DMS 273 (cell line): Measurements from ENCODE around the gene ZFAND5.

Source experiments
- DNase-seq: peaks from one replicate; lab custom pipeline; 2025; ENCODE audit not compliant: unreplicated experiment; lab: John Stamatoyannopoulos, UW

Gene ZFAND5

DNA sequence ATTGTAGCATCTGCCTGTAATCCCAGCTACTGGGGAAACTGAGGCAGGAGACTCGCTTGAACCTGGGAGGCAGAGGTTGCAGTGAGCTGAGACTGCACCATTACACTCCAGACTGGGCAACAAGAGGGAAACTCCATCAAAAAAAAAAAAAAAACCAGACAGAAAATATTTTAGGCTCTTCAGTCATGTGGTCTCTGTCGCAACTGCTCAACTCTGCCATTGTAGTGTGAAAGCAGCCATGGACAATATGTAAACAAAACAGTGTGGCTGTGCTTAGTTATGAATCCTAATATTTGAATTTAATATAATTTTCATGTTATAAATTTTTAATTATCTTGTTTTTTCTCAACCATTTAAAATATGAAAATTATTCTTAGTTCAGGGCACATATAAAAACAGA lies 38.4 kb downstream of the ZFAND5 start:
- no peak for DNase-seq

DNA sequence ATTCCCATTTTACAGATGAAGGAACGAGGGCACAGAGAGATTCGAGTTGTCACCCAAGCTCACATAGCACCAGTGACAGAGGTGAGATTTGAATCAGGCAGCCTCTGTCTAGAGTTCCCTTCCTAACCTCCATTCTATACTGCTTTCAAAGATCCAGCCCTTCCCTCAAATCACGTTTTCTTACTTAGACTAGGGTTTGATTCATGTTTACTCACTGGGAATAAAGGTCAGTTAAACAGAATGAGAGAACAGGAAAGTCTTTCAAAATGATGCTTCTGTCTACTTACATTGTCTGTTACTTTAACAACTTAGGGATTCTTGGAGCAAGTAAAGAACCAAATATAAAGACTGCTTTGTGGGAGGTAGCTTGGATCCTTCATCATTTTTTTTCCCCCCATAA lies 40.0 kb downstream of the ZFAND5 start:
- DNase-seq = no peak

- no peak for DNase-seq
Measured at GRCh38 chr9:72322678-72323077, 42.3 kb downstream of the ZFAND5 start.

DNA sequence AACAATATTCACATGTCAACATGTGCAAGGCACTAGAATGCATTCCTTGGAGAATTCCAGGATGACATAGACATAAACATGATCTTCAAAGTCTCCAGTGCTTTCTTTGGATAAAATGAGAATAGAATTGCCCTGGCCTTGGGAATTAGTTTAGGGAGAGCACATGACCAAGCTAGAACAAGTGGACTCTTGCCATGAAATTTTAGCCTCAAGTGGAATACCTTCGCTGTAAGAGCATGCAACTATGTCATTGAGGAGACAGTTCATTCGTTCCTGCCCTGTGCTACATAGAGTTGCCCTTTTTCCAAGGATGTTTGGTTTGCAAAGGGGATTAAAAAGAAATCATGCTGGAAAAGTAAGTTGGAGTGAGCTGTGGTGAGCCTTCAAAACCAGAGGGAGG lies 42.7 kb downstream of the ZFAND5 start:
- no peak for DNase-seq

DNA sequence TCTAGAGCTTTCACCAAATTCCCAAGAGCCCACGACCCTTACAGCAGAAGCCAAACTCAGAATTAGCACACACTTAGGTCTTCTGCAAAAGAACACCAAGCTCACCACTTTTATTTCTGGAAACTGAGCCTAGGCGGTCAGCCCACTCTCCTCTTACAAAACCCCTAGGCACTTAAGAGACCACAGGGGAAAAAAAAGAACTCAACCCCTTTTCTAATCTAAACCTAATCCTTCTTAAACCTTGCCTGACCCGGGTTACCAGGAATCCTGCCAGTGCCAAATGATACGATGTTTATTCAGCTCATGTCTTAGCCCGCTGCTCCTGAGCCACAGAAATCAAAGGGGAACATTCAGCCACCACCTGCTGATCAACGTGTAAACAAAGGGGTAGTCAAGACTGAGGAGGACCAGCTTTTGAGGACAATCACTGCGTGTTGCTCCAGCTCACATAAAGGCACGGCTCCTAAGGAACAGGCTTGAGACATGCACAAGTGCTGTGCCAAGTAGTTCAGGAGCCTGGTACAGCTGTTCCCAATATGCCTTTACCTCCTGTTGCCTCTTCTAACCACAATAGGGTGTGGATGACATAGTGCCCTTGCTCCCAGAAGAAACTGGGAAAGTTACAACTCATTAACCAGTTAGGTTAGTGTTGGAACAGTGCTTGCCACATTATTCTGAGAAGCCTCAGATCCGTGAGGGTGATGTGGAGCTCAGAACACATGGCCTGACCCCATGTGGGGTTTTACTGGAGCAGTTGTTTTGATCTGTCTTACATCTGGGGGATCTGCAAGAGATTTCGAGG lies 49.3 kb downstream of the ZFAND5 start:
- DNase-seq = peak; percentile 96

GRCh38 chr9:72315089-72315509 lies 49.9 kb downstream of the ZFAND5 start:
- DNase-seq = peak; percentile 92

GRCh38 chr9:72313507-72313906 lies 51.5 kb downstream of the ZFAND5 start:
- no peak for DNase-seq

GRCh38 chr9:72312386-72312987 lies 52.5 kb downstream of the ZFAND5 start:
- DNase-seq = peak; percentile 27

DNA sequence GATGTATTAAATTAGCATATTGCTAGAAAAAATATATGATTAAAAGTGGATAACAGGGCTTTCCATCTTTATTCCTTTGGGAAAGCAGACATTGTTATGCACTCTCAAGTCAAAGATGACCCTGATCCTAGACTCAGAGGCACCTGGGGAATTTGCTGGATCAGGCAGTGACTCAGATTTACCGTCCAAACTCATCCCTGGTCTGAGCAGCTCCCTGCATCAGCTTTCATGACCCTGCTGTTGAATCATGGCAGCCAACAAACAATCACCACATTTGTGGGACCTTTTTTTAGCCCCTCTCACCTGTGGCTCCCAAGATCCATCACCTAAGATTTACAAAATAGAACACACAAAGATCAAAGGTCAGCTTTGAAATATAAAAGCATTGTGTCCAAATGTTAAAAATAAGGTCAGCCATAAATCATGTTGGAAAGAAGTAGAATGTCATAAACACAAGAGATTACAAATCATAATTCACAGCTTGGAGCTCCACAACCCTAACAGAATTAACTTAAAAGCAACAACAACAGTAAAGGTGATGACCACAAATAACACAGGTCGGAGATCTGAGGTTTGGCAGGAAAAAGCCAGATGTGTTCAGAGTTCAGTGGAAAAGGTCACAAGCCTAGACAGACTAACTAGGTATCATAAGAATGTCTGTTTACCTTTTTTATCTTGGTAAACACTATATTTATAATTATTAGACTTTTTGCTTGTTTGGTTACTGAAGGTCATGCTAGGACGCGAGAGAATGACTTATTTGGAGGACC lies 55.5 kb downstream of the ZFAND5 start:
- no peak for DNase-seq

DNA sequence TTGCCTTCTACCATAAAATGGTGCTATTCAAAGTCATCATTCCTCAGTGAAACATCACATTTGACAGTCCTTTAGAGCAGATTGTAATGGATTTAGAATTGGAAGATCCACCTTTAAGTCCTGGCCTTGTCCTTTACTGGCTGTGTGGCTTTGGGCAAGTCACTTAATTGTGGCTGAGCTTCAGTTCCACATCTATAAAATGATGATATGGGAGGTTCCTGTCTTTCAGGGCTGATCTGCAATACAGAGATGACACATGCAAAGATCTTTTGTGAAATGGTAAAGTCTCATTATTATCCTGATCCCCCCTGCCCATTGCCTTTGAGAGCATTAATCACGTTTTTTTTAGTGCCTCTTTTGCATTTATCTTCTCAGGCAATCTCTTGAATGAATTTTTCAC lies 58.2 kb downstream of the ZFAND5 start:
- DNase-seq = no peak

GRCh38 chr9:72305707-72306106 lies 59.3 kb downstream of the ZFAND5 start:
- no peak for DNase-seq

GRCh38 chr9:72305102-72305546 lies 59.9 kb downstream of the ZFAND5 start:
- DNase-seq = peak; percentile 66

DNA sequence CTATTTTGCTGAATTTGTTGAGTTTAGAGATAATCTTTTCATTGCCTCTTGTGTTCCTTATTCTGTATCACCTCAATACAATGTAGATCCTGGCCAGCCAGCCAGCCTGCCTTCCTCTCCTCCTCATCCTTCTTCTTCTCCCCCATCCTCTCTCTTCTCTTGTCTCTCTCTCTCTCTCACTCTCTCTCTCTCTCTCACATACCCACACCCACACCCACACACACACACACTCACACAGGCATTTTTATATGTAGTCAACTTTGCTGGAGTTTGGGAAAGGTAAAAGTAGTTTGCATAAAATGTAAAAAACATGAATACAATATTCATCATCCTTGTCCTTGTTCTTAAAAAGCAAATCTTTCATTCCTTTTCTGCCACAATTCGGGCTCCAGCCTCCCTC lies 60.5 kb downstream of the ZFAND5 start:
- DNase-seq = no peak
